NCI-H1436 treated with DMSO at 0.1 percent for 48 hours (cell line): ENCODE results near the gene SEBOX.

Source experiments
- DNase-seq: peaks from one replicate; lab custom pipeline; 2025; lab: John Stamatoyannopoulos, UW

Gene SEBOX

GRCh38 chr17:28368915-28369683 is 4.1 kb upstream of the SEBOX start:
- DNase-seq = no peak

GRCh38 chr17:28368306-28368831 is 3.4 kb upstream of the SEBOX start:
- DNase-seq = no peak

- DNase-seq = no peak
These were observed 2.8 kb upstream of the SEBOX start for GRCh38 chr17:28367641-28368305.

- DNase-seq = no peak
These were observed 1.6 kb upstream of the SEBOX start for GRCh38 chr17:28366605-28367004.

GRCh38 chr17:28365487-28365886 is 488 bp upstream of the SEBOX start:
- DNase-seq = no peak

GRCh38 chr17:28363776-28364650 is 986 bp downstream of the SEBOX start:
- no peak for DNase-seq

- DNase-seq = no peak
These were observed 1.8 kb downstream of the SEBOX start for GRCh38 chr17:28363186-28363585.

GRCh38 chr17:28357901-28358197 is 7.2 kb downstream of the SEBOX start:
- no peak for DNase-seq

GRCh38 chr17:28357061-28357900 is 7.7 kb downstream of the SEBOX start, which contains the start of gene POLDIP2:
POLDIP2 (minus strand) TSS chr17:28357527; CDS start chr17:28357448, 79 bp downstream.
- peak; percentile 72 for DNase-seq

- DNase-seq = no peak
These were observed 14.7 kb downstream of the SEBOX start for GRCh38 chr17:28350271-28350670.

- DNase-seq = no peak
These were observed 16.0 kb downstream of the SEBOX start for GRCh38 chr17:28348979-28349378.

- DNase-seq = no peak
These were observed 17.6 kb downstream of the SEBOX start for GRCh38 chr17:28347261-28347891.

- DNase-seq = no peak
These were observed 18.2 kb downstream of the SEBOX start for GRCh38 chr17:28346746-28347246.

GRCh38 chr17:28346199-28346580 is 18.8 kb downstream of the SEBOX start:
- no peak for DNase-seq

- DNase-seq = no peak
These were observed 19.4 kb downstream of the SEBOX start for GRCh38 chr17:28345419-28346198.

- DNase-seq = no peak
These were observed 20.5 kb downstream of the SEBOX start for GRCh38 chr17:28344435-28344901.

GRCh38 chr17:28344011-28344410 is 21.0 kb downstream of the SEBOX start:
- no peak for DNase-seq

GRCh38 chr17:28343491-28343932 is 21.5 kb downstream of the SEBOX start:
- no peak for DNase-seq

- DNase-seq = no peak
These were observed 22.7 kb downstream of the SEBOX start for GRCh38 chr17:28342313-28342712.

GRCh38 chr17:28341516-28341915 is 23.5 kb downstream of the SEBOX start:
- DNase-seq = no peak
